Measurements from ENCODE around the gene PLEKHG3. TPM values are rescaled to one million over a fixed set of nuclear protein-coding genes. Genes with fewer than 3 reads are reported as not detected.

The PLEKHG3 gene
- total and polyA plus RNA-seq, 10 of the 15 experiments (the other 5 are each of a cell fraction or from before 2014, with no cell fraction given): 0.03 to 0.73 (median 0.07) TPM; not detected in 5

DNA sequence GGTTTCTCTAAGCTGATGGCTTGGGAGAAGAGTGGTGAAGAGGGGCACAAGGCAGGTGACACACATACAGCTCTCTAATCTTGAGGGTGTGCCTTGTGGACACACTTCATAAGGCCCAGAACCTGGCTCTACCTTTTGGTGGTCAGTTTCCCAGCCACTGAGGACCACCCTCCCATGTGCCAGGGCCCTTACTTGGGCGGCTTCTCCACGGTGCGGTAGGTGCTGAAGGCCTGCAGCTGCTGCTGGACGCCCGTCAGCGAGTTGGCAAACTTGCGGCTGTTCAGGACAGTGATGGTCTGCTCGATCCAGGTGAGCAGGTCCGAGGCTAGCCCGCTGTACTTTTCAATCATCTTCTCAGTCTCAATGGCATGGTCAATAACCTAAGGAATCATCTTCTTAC lies 95.3 kb downstream of the PLEKHG3 start:
- no TSS peak for BruUV-seq (replicated peaks)
- intact Hi-C loops (cut with micrococcal nuclease; ENCODE audit: unreplicated experiment) (no loop called here), in situ Hi-C loops (cut with MboI) (no loop called here)
- Histone ChIP-seq H3K79me2 (ENCODE audit: control insufficient read depth, insufficient read depth, low read length) (no peaks in the 10 kb centered on the region), H3K9me3 (replicated peaks; ENCODE audit: control insufficient read depth, insufficient read depth, low read length) (no peaks in the 10 kb centered on the region), H3K9ac (ENCODE audit: control insufficient read depth, insufficient read depth, low read length) (no peak overlapping the region), H3K27ac (ENCODE audit: control insufficient read depth, insufficient read depth) (no peak overlapping the region), H2AFZ (ENCODE audit: control insufficient read depth, low read depth, low read length) (no peak overlapping the region), H3K4me2 (ENCODE audit: control insufficient read depth, insufficient read depth) (no peak overlapping the region), H3K27me3 (replicated peaks in 1 of 2; ENCODE audit: control insufficient read depth in 2 of 2, insufficient read depth in 2 of 2, low read length in 1 of 2) (peaks cover 0 to 5% of the 10 kb centered on the region in 2 experiments; a peak in 3 of 4 replicates), H4K20me1 (ENCODE audit: control insufficient read depth, insufficient read depth) (no peaks in the 10 kb centered on the region), H3K36me3 (ENCODE audit: control insufficient read depth in 2 of 2, insufficient read depth in 2 of 2, low read length in 1 of 2) (no peaks in the 10 kb centered on the region), H3K4me1 (ENCODE audit: control insufficient read depth, insufficient read depth, low read length) (no peaks in the 10 kb centered on the region), H3K4me3 (no peak overlapping the region)
- ChIA-PET SMC1A (ENCODE audit: uncharacterized antibody, unreplicated experiment) (interaction anchor here (1.1 to 4.1 kb wide), 2 partner anchors 14 to 92 kb away, joined by 4 to 24 read pairs; no protein-coding TSS in a partner anchor), CTCF (interaction anchor here (1.0 to 5.8 kb wide), 2 partner anchors 81 to 91 kb away, joined by 3 to 44 read pairs; no protein-coding TSS in a partner anchor), RAD21 (ENCODE audit: unreplicated experiment) (interaction anchor here (1.1 kb wide), 1 partner anchor 91 kb away, joined by 7 read pairs; no protein-coding TSS in a partner anchor), POLR2A (interaction anchor here (0.5 kb wide), 1 partner anchor 123 kb away, joined by 4 read pairs; no protein-coding TSS in a partner anchor)
- 55% methylated on average over 10 of the region's 10 CpGs for WGBS (ENCODE audit: insufficient coverage, insufficient replicate concordance, low lambda C conversion rate, missing lambda C conversion rate)
- TF ChIP-seq SUZ12 (IDR thresholded peaks at IDR 0.05; ENCODE audit: unreplicated experiment) (no peak), ZSCAN29 (IDR thresholded peaks at IDR 0.05) (no peak), CREB1 (IDR thresholded peaks at IDR 0.05; ENCODE audit: low read depth) (no peak), MXI1 (IDR thresholded peaks at IDR 0.05; ENCODE audit: low read depth, low read length) (no peak), SPI1 (IDR thresholded peaks at IDR 0.05; ENCODE audit: borderline replicate concordance, insufficient read depth, low read depth, low read length) (no peak), POU2F2 (IDR thresholded peaks at IDR 0.05; ENCODE audit: borderline replicate concordance, low read depth, low read length) (no peak), RAD21 (IDR thresholded peaks at IDR 0.05; ENCODE audit: insufficient read depth, low read depth, low read length) (no peak), BACH1 (IDR thresholded peaks at IDR 0.05; ENCODE audit: borderline replicate concordance) (no peak), SRF (IDR thresholded peaks at IDR 0.05; ENCODE audit: low read depth in 2 of 2, low read length in 2 of 2) (no peak), TAF1 (IDR thresholded peaks at IDR 0.05; ENCODE audit: borderline replicate concordance, low read depth, low read length) (no peak), ESRRA (IDR thresholded peaks at IDR 0.05; ENCODE audit: low read length) (no peak), NR2C1 (IDR thresholded peaks at IDR 0.05) (no peak), NRF1 (conservative IDR thresholded peaks at IDR 0.05; ENCODE audit: low read depth, low read length) (no peak), SMAD1 (IDR thresholded peaks at IDR 0.05; ENCODE audit: low read depth, partially characterized antibody) (no peak), MTA2 (IDR thresholded peaks at IDR 0.05; ENCODE audit: low read depth) (no peak)
- TF ChIP-seq, protein P1, sequence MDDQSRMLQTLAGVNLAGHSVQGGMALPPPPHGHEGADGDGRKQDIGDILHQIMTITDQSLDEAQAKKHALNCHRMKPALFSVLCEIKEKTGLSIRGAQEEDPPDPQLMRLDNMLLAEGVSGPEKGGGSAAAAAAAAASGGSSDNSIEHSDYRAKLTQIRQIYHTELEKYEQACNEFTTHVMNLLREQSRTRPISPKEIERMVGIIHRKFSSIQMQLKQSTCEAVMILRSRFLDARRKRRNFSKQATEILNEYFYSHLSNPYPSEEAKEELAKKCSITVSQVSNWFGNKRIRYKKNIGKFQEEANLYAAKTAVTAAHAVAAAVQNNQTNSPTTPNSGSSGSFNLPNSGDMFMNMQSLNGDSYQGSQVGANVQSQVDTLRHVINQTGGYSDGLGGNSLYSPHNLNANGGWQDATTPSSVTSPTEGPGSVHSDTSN (IDR thresholded peaks at IDR 0.05; ENCODE audit: insufficient replicate concordance, low read depth, low read length): no peak
- TF ChIP-seq, protein P2, sequence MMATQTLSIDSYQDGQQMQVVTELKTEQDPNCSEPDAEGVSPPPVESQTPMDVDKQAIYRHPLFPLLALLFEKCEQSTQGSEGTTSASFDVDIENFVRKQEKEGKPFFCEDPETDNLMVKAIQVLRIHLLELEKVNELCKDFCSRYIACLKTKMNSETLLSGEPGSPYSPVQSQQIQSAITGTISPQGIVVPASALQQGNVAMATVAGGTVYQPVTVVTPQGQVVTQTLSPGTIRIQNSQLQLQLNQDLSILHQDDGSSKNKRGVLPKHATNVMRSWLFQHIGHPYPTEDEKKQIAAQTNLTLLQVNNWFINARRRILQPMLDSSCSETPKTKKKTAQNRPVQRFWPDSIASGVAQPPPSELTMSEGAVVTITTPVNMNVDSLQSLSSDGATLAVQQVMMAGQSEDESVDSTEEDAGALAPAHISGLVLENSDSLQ (IDR thresholded peaks at IDR 0.05): no peak
- TF ChIP-seq, protein P3, sequence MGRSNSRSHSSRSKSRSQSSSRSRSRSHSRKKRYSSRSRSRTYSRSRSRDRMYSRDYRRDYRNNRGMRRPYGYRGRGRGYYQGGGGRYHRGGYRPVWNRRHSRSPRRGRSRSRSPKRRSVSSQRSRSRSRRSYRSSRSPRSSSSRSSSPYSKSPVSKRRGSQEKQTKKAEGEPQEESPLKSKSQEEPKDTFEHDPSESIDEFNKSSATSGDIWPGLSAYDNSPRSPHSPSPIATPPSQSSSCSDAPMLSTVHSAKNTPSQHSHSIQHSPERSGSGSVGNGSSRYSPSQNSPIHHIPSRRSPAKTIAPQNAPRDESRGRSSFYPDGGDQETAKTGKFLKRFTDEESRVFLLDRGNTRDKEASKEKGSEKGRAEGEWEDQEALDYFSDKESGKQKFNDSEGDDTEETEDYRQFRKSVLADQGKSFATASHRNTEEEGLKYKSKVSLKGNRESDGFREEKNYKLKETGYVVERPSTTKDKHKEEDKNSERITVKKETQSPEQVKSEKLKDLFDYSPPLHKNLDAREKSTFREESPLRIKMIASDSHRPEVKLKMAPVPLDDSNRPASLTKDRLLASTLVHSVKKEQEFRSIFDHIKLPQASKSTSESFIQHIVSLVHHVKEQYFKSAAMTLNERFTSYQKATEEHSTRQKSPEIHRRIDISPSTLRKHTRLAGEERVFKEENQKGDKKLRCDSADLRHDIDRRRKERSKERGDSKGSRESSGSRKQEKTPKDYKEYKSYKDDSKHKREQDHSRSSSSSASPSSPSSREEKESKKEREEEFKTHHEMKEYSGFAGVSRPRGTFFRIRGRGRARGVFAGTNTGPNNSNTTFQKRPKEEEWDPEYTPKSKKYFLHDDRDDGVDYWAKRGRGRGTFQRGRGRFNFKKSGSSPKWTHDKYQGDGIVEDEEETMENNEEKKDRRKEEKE (IDR thresholded peaks at IDR 0.05): no peak
- ATAC-seq (no peak), DNase-seq (ENCODE audit: low read depth, low spot score) (no peak), FAIRE-seq (no peak)
